K562 (cell line): Measurements from ENCODE around the gene GFM2. TPM values are rescaled to one million over a fixed set of nuclear protein-coding genes. Genes with fewer than 3 reads are reported as not detected.

Experiments used
- ASH1L ChIP-seq: fragments of 450-650 bp; IDR thresholded peaks from 2 replicates; pipeline ENCODE4 v1.6.1; 2018; ENCODE audit warnings: borderline replicate concordance, mild to moderate bottlenecking, low read depth; ENCODE audit not compliant: partially characterized antibody
- ATF1 ChIP-seq, 2 experiments: fragments of 450-650 bp in 1 of 2; IDR thresholded peaks; 2 replicates each; pipeline ENCODE4 v1.6.1; 2016; ENCODE audit warnings: missing compliant biosample characterization in 1 of 2, missing genetic modification characterization in 1 of 2
- BHLHE40 ChIP-seq: IDR thresholded peaks from 2 replicates; pipeline ENCODE4 v1.6.1; 2011; ENCODE audit warnings: low read length, improper control_type of control experiment
- DMBX1 ChIP-seq: fragments of 250-450 bp; sonication (Bioruptor Pico); IDR thresholded peaks from 2 replicates; pipeline ENCODE4 v1.8.0; 2022; ENCODE audit warnings: inconsistent platforms, mild to moderate bottlenecking, moderate library complexity, borderline replicate concordance
- FUS ChIP-seq: fragments of 200-400 bp; formaldehyde crosslinking; optimal IDR thresholded peaks from 2 replicates; pipeline ENCODE3; 2017; ENCODE audit warnings: low read depth, low read length
- GTF2F1 ChIP-seq: IDR thresholded peaks from 2 replicates; pipeline ENCODE4 v1.6.1; 2011; ENCODE audit warnings: low read depth, low read length, improper control_type of control experiment
- HDAC2 ChIP-seq: fragments of 450-650 bp; IDR thresholded peaks from 2 replicates; pipeline ENCODE4 v1.6.1; 2016; ENCODE audit warnings: mild to moderate bottlenecking
- HMG20A ChIP-seq: fragments of 450-650 bp; formaldehyde crosslinking; conservative IDR thresholded peaks from 2 replicates; pipeline ENCODE4 v1.4.0; 2020; ENCODE audit warnings: mild to moderate bottlenecking, mixed read lengths
- HOXB6 ChIP-seq: fragments of 250-450 bp; sonication (Bioruptor Pico); IDR thresholded peaks from 2 replicates; pipeline ENCODE4 v1.5.1; 2022; ENCODE audit warnings: mild to moderate bottlenecking, borderline replicate concordance
- MED1 ChIP-seq: sonication (generic); formaldehyde crosslinking; IDR thresholded peaks from 2 replicates; pipeline ENCODE4 v1.8.1; 2023; ENCODE audit warnings: missing genetic modification reagents, borderline replicate concordance
- NELFE ChIP-seq: IDR thresholded peaks from 2 replicates; pipeline ENCODE4 v1.6.1; 2011; ENCODE audit warnings: mild to moderate bottlenecking; ENCODE audit not compliant: insufficient read depth, insufficient read length
- NFIC ChIP-seq: fragments of 450-650 bp; IDR thresholded peaks from 2 replicates; pipeline ENCODE4 v1.6.1; 2017; ENCODE audit warnings: mild to moderate bottlenecking, inconsistent platforms
- SMARCC2 ChIP-seq: fragments of 450-650 bp; IDR thresholded peaks from 2 replicates; pipeline ENCODE4 v1.6.1; 2017; ENCODE audit warnings: antibody characterized with exemption, moderate library complexity, mild to moderate bottlenecking, low read depth
- YY1 ChIP-seq, 3 experiments: IDR thresholded peaks; 2 replicates each; pipeline ENCODE4 v1.6.1; 2011; ENCODE audit warnings: low read length in 2 of 3, mild to moderate bottlenecking in 2 of 3, moderate library complexity in 2 of 3, borderline replicate concordance in 1 of 3, control low read depth in 1 of 3, low read depth in 1 of 3; ENCODE audit not compliant: insufficient read depth in 3 of 3, insufficient replicate concordance in 2 of 3, control insufficient read depth in 1 of 3, insufficient read length in 1 of 3; ENCODE audit errors: extremely low read depth in 1 of 3
- ZBTB8A ChIP-seq: fragments of 450-650 bp; IDR thresholded peaks from 2 replicates; pipeline ENCODE4 v1.6.1; 2018; ENCODE audit warnings: mild to moderate bottlenecking, moderate library complexity; ENCODE audit not compliant: partially characterized antibody
- ZNF263 ChIP-seq: sonication (generic); formaldehyde crosslinking; IDR thresholded peaks from 2 replicates; pipeline ENCODE4 v1.8.0; 2022; ENCODE audit warnings: mild to moderate bottlenecking, missing genetic modification reagents, borderline replicate concordance
- ZNF445 ChIP-seq: fragments of 250-450 bp; sonication (Bioruptor Pico); IDR thresholded peaks from 2 replicates; pipeline ENCODE4 v1.4.0; 2020; ENCODE audit warnings: low read depth, mild to moderate bottlenecking, moderate library complexity
- ZNF507 ChIP-seq: conservative IDR thresholded peaks from 2 replicates; pipeline ENCODE4 v1.6.1; 2017; ENCODE audit warnings: missing genetic modification characterization, missing compliant biosample characterization
- ZNF57 ChIP-seq: fragments of 450-650 bp; formaldehyde crosslinking; IDR thresholded peaks from 2 replicates; pipeline ENCODE4 v1.4.0; 2020; ENCODE audit warnings: mild to moderate bottlenecking, moderate library complexity
- ZNF583 ChIP-seq: fragments of 250-450 bp; sonication (Bioruptor Pico); IDR thresholded peaks from 2 replicates; pipeline ENCODE4 v1.4.0; 2020
- polyA plus RNA-seq, 8 experiments: library from polyadenylated mRNA; depleted of rRNA in 4 of 8; stranded (reverse) in 5 of 8; unstranded in 3 of 8; fragments of >200 nt; fragmentation: Nextera tagmentation in 2 of 8; fragmentation: Illumina TruSeq in 1 of 8; extraction: Ambion mirVana in 2 of 8; extraction: Trizol in 1 of 8; gene quantifications; 2 replicates each; pipeline versions ENCODE4 v1.2.1 to v1.2.3, GENCODE V29; 2011 to 2014; ENCODE audit warnings: inconsistent platforms in 1 of 8, missing spikeins in 1 of 8
- total RNA-seq, 7 experiments: library from RNA; depleted of rRNA in 6 of 7; stranded (reverse); fragments of >200 nt in 6 of 7; fragmentation: Illumina TruSeq in 2 of 7; extraction: Trizol in 2 of 7; gene quantifications; 2 replicates each; pipeline versions ENCODE4 v1.2.1 to v1.2.3, GENCODE V29; 2011 to 2021; ENCODE audit warnings: low replicate concordance in 1 of 7
- TF ChIP-seq, protein P1 (sequence below): fragments of 450-650 bp; IDR thresholded peaks from 2 replicates; pipeline ENCODE4 v1.6.1; 2017; ENCODE audit warnings: antibody characterized with exemption
- TF ChIP-seq, protein P2 (sequence below): fragments of 450-650 bp; formaldehyde crosslinking; IDR thresholded peaks from 2 replicates; pipeline ENCODE4 v1.4.0; 2020; ENCODE audit warnings: mild to moderate bottlenecking, mixed read lengths
- TF ChIP-seq, protein P3 (sequence below): fragments of 250-450 bp; sonication (Bioruptor Pico); IDR thresholded peaks from 2 replicates; pipeline ENCODE4 v1.4.0; 2020; ENCODE audit warnings: borderline replicate concordance

GFM2 gene
- total and polyA plus RNA-seq, 9 of the 15 experiments (the other 6 are each of a cell fraction or from before 2014, with no cell fraction given) = 32.8 to 78.2 (median 52.5) TPM

DNA sequence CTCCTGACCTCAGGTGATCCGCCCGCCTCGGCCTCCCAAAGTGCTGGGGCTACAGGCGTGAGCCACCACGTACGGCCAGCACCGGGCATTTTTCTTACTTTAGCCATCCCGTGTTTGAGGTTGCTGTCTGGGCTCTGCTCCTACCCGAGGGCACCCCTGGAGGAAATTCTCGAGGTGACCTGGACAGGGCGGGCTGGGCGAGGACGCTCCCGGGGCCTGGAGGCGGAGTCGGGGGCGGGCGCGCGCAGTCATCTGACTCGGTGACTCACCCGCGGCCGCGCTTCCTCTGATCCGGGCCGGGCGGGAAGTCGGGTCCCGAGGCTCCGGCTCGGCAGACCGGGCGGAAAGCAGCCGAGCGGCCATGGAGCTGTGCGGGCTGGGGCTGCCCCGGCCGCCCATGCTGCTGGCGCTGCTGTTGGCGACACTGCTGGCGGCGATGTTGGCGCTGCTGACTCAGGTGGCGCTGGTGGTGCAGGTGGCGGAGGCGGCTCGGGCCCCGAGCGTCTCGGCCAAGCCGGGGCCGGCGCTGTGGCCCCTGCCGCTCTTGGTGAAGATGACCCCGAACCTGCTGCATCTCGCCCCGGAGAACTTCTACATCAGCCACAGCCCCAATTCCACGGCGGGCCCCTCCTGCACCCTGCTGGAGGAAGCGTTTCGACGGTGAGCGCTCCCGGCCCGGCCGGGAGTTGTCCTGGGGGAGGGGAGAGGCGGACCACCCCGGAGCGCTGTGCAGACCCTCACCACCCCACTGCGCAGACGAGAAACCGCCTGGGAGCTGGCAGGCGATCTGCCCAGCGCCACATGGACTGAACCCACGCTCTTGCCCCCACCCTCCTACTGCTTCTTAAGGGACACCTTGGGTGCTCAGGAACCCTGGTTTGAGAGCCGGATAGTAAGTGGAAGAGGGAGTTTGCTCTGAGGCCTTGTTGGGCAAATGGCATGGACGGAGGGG lies 81.7 kb downstream of the GFM2 start, which contains the start of gene HEXB (continued):
- TF ChIP-seq, protein P1, sequence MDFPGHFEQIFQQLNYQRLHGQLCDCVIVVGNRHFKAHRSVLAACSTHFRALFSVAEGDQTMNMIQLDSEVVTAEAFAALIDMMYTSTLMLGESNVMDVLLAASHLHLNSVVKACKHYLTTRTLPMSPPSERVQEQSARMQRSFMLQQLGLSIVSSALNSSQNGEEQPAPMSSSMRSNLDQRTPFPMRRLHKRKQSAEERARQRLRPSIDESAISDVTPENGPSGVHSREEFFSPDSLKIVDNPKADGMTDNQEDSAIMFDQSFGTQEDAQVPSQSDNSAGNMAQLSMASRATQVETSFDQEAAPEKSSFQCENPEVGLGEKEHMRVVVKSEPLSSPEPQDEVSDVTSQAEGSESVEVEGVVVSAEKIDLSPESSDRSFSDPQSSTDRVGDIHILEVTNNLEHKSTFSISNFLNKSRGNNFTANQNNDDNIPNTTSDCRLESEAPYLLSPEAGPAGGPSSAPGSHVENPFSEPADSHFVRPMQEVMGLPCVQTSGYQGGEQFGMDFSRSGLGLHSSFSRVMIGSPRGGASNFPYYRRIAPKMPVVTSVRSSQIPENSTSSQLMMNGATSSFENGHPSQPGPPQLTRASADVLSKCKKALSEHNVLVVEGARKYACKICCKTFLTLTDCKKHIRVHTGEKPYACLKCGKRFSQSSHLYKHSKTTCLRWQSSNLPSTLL = no peak
- 0 out of 2 replicates have a peak, but pooled peaks have one; percentile 35 for TF ChIP-seq HDAC2
- TF ChIP-seq NFIC = peak; percentile 23
- TF ChIP-seq, protein P2, sequence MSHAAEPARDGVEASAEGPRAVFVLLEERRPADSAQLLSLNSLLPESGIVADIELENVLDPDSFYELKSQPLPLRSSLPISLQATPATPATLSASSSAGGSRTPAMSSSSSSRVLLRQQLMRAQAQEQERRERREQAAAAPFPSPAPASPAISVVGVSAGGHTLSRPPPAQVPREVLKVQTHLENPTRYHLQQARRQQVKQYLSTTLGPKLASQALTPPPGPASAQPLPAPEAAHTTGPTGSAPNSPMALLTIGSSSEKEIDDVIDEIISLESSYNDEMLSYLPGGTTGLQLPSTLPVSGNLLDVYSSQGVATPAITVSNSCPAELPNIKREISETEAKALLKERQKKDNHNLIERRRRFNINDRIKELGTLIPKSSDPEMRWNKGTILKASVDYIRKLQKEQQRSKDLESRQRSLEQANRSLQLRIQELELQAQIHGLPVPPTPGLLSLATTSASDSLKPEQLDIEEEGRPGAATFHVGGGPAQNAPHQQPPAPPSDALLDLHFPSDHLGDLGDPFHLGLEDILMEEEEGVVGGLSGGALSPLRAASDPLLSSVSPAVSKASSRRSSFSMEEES (CRISPR knock-in tag) = no peak
- no peak for TF ChIP-seq ZBTB8A
- TF ChIP-seq MED1 (CRISPR knock-in tag) = no peak
- no peak for TF ChIP-seq ZNF507
- no peak for TF ChIP-seq GTF2F1
- no peak for TF ChIP-seq FUS
- TF ChIP-seq NELFE = no peak
- no peak for TF ChIP-seq ATF1 (CRISPR knock-in tag; IDR thresholded peaks at IDR 0.05)
- TF ChIP-seq ATF1 (tag; IDR thresholded peaks at IDR 0.05) = peak; percentile 46; the same call in 1 of the 2 replicates
- peak in 2 of 3 experiments; percentile 78 to 82 for TF ChIP-seq YY1 (IDR thresholded peaks at IDR 0.05; ENCODE audit: borderline replicate concordance in 1 of 3, control insufficient read depth in 1 of 3, extremely low read depth in 1 of 3, insufficient read depth in 3 of 3, insufficient read length in 1 of 3, insufficient replicate concordance in 2 of 3, low read depth in 1 of 3, low read length in 2 of 3)
- no peak for TF ChIP-seq ZNF57 (CRISPR knock-in tag)
- TF ChIP-seq BHLHE40 = no peak
- no peak for TF ChIP-seq SMARCC2
- TF ChIP-seq ZNF445 (CRISPR knock-in tag) = no peak
- no peak for TF ChIP-seq ASH1L
- TF ChIP-seq DMBX1 (CRISPR knock-in tag) = no peak
- TF ChIP-seq, protein P3, sequence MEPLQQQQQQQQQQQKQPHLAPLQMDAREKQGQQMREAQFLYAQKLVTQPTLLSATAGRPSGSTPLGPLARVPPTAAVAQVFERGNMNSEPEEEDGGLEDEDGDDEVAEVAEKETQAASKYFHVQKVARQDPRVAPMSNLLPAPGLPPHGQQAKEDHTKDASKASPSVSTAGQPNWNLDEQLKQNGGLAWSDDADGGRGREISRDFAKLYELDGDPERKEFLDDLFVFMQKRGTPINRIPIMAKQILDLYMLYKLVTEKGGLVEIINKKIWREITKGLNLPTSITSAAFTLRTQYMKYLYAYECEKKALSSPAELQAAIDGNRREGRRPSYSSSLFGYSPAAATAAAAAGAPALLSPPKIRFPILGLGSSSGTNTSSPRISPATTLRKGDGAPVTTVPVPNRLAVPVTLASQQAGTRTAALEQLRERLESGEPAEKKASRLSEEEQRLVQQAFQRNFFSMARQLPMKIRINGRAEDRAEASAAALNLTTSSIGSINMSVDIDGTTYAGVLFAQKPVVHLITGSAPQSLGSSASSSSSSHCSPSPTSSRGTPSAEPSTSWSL (CRISPR knock-in tag) = no peak
- no peak for TF ChIP-seq HOXB6 (CRISPR knock-in tag)
- no peak for TF ChIP-seq ZNF583 (CRISPR knock-in tag)
- no peak for TF ChIP-seq ZNF263
- TF ChIP-seq HMG20A (CRISPR knock-in tag) = no peak
